Ovary (tissue), 3 donors: ENCODE results near the gene SORD.

Experiments
- EP300 ChIP-seq: sonication (generic); formaldehyde crosslinking; IDR thresholded peaks from one replicate; pipeline ENCODE4 v1.6.1; 2017; ENCODE audit warnings: antibody characterized with exemption
- TF ChIP-seq, protein P1 (sequence below), 3 donors: fragments of 450-650 bp in 2 of 3; fragments of 200-600 bp in 1 of 3; IDR thresholded peaks; one replicate each; pipeline versions ENCODE4 v1.5.1 to v1.8.0; 2016 to 2022; ENCODE audit warnings: antibody characterized with exemption in 3 of 3, mild to moderate bottlenecking in 1 of 3
- donor health status: DM: no; HTN: no; CAD: no.

DNA sequence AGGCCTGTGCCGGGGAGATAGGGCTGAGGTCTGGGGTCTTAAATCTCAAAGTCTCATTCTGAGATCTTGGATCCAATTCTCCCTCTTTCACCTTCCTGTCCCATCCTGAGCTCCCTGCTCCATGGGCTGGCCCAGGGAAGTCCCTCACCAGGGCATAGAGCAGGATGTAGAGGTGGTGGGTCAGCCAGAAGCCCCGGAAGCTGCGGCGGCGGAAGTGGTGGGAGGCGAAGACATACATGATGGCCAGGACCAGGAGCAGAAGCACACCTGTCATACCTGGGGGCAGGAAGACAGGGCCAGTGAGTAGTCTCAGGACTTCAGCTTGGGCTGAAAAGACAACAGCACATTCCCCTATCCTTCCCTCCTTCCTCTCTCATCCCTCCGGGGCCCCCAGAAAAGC is 74.5 kb downstream of the SORD start:
- TF ChIP-seq, protein P1, sequence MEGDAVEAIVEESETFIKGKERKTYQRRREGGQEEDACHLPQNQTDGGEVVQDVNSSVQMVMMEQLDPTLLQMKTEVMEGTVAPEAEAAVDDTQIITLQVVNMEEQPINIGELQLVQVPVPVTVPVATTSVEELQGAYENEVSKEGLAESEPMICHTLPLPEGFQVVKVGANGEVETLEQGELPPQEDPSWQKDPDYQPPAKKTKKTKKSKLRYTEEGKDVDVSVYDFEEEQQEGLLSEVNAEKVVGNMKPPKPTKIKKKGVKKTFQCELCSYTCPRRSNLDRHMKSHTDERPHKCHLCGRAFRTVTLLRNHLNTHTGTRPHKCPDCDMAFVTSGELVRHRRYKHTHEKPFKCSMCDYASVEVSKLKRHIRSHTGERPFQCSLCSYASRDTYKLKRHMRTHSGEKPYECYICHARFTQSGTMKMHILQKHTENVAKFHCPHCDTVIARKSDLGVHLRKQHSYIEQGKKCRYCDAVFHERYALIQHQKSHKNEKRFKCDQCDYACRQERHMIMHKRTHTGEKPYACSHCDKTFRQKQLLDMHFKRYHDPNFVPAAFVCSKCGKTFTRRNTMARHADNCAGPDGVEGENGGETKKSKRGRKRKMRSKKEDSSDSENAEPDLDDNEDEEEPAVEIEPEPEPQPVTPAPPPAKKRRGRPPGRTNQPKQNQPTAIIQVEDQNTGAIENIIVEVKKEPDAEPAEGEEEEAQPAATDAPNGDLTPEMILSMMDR (IDR thresholded peaks at IDR 0.05), result no peak
- no peak for TF ChIP-seq EP300
